Measurements from ENCODE around the gene MANEA. TPM values are rescaled to one million over a fixed set of nuclear protein-coding genes. Genes with fewer than 3 reads are reported as not detected.
"Not testable (repeated sequence)": the region's sequence is repeated elsewhere in the genome, so short reads cannot be mapped to it uniquely, and the experiment has no call there.

Gene MANEA
- polyA plus RNA-seq, 1 donor (not counting 4 experiments of a cell fraction or from before 2014, with no cell fraction given): 10.8 TPM

DNA sequence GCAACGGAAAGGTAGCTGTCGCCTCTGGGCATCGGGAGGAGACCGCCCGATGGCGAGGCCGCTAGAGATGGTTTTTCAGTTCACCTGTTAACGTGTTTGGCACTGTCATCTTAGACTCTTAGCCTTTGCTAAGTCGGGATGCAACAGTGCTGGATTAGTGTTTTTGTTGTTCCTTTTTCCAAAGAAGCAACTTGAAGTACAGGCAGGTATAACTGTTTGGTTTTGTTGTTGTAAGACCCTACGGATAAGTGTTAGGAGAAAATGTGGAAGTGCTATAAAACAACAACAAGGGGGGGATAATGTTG lies 723 bp downstream of the MANEA start:
- peak overlapping the region; percentile 99 for H2AFZ ChIP-seq (ENCODE audit: control insufficient read depth, low read length)
- H3K27me3 ChIP-seq (ENCODE audit: control insufficient read depth, extremely low read depth, insufficient read depth, low read length): no peaks in the 10 kb centered on the region
- no peaks in the 10 kb centered on the region for H4K20me1 ChIP-seq (ENCODE audit: control insufficient read depth, extremely low read depth, insufficient read depth, low read length)
- FAIRE-seq (no peak), DNase-seq (ENCODE audit: low read depth, low spot score) (no peak)
- H3K9me3 ChIP-seq (ENCODE audit: control insufficient read depth, low read depth, low read length): no peaks in the 10 kb centered on the region
- peak overlapping the region; percentile 82 to 98 (median 94) for H3K4me3 ChIP-seq (ENCODE audit: control insufficient read depth in 2 of 3, extremely low read depth in 1 of 3, insufficient read depth in 2 of 3, low read depth in 1 of 3, low read length in 3 of 3)
- peak overlapping the region; percentile 100 for H3K4me2 ChIP-seq (ENCODE audit: control insufficient read depth, extremely low read depth, insufficient read depth, low read depth, low read length)
- H3K4me1 ChIP-seq (ENCODE audit: control insufficient read depth, extremely low read depth, insufficient read depth, low read length): peaks cover 9% of the 10 kb centered on the region
- peak overlapping the region; percentile 94 for H3K27ac ChIP-seq (ENCODE audit: control insufficient read depth, insufficient read depth, low read length)
- no peaks in the 10 kb centered on the region for H3K9me1 ChIP-seq (ENCODE audit: control insufficient read depth, extremely low read depth, insufficient read depth, low read length)
- TF ChIP-seq CTCF (optimal IDR thresholded peaks at IDR 0.05 in 1 of 3, IDR thresholded peaks at IDR 0.05 in 1 of 3, conservative IDR thresholded peaks at IDR 0.05 in 1 of 3; ENCODE audit: extremely low read depth in 1 of 3, insufficient read depth in 2 of 3, low read length in 3 of 3): no peak
- no peak for TF ChIP-seq EZH2 (IDR thresholded peaks at IDR 0.05; ENCODE audit: low read length)
- peaks cover 0 to 1% of the 10 kb centered on the region in 2 experiments for H3K36me3 ChIP-seq (ENCODE audit: control insufficient read depth in 2 of 2, extremely low read depth in 1 of 2, insufficient read depth in 2 of 2, low read length in 2 of 2)
- H3K9ac ChIP-seq (ENCODE audit: control insufficient read depth, extremely low read depth, insufficient read depth, low read length): peak overlapping the region; percentile 91
- H3K79me2 ChIP-seq (ENCODE audit: control insufficient read depth, insufficient read depth, low read length): peaks cover 17% of the 10 kb centered on the region
- dilution Hi-C loops (cut with MboI; ENCODE audit: extremely low pct_ligation_motif_present, low sequenced_read_pairs): no loop called here

- dilution Hi-C loops (cut with MboI; ENCODE audit: extremely low pct_ligation_motif_present, low sequenced_read_pairs): no loop called here
- Histone ChIP-seq H3K4me1 (ENCODE audit: control insufficient read depth, extremely low read depth, insufficient read depth, low read length) (peaks cover 9% of the 10 kb centered on the region), H3K4me3 (ENCODE audit: control insufficient read depth in 2 of 3, extremely low read depth in 1 of 3, insufficient read depth in 2 of 3, low read depth in 1 of 3, low read length in 3 of 3) (no peak overlapping the region), H3K27me3 (ENCODE audit: control insufficient read depth, extremely low read depth, insufficient read depth, low read length) (no peaks in the 10 kb centered on the region), H3K27ac (ENCODE audit: control insufficient read depth, insufficient read depth, low read length) (no peak overlapping the region), H3K9ac (ENCODE audit: control insufficient read depth, extremely low read depth, insufficient read depth, low read length) (no peak overlapping the region), H4K20me1 (ENCODE audit: control insufficient read depth, extremely low read depth, insufficient read depth, low read length) (no peaks in the 10 kb centered on the region), H3K9me3 (ENCODE audit: control insufficient read depth, low read depth, low read length) (no peaks in the 10 kb centered on the region), H3K9me1 (ENCODE audit: control insufficient read depth, extremely low read depth, insufficient read depth, low read length) (no peaks in the 10 kb centered on the region), H3K36me3 (ENCODE audit: control insufficient read depth in 2 of 2, extremely low read depth in 1 of 2, insufficient read depth in 2 of 2, low read length in 2 of 2) (peaks cover 0 to 1% of the 10 kb centered on the region in 2 experiments), H3K4me2 (ENCODE audit: control insufficient read depth, extremely low read depth, insufficient read depth, low read depth, low read length) (no peak overlapping the region), H3K79me2 (ENCODE audit: control insufficient read depth, insufficient read depth, low read length) (peaks cover 13% of the 10 kb centered on the region), H2AFZ (ENCODE audit: control insufficient read depth, low read length) (no peak overlapping the region)
- FAIRE-seq (no peak), DNase-seq (ENCODE audit: low read depth, low spot score) (no peak)
- TF ChIP-seq EZH2 (IDR thresholded peaks at IDR 0.05; ENCODE audit: low read length) (no peak), CTCF (optimal IDR thresholded peaks at IDR 0.05 in 1 of 3, IDR thresholded peaks at IDR 0.05 in 1 of 3, conservative IDR thresholded peaks at IDR 0.05 in 1 of 3; ENCODE audit: extremely low read depth in 1 of 3, insufficient read depth in 2 of 3, low read length in 3 of 3) (no peak)
These were observed 3.7 kb downstream of the MANEA start for GRCh38 chr6:95581073-95581472.

DNA sequence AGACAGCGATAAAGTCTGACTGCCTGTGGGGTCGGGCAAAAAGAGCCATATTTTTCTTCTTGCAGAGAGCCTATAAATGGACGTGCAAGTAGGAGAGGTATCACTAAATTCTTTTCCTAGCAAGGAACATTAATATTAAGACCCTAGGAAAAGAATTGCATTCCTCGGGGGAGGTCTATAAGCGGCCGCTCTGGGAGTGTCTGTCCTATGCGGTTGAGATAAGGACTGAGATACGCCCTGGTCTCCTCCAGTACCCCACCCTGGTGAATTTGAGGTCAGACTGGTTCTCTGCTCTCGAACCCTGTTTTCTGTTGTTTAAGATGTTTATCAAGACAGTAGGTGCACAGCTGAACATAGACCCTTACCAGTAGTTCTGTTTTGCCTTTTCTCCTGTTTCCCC lies 6.9 kb downstream of the MANEA start:
- H3K36me3 ChIP-seq (ENCODE audit: control insufficient read depth in 2 of 2, extremely low read depth in 1 of 2, insufficient read depth in 2 of 2, low read length in 2 of 2); H3K9ac ChIP-seq (ENCODE audit: control insufficient read depth, extremely low read depth, insufficient read depth, low read length); FAIRE-seq; H3K27me3 ChIP-seq (ENCODE audit: control insufficient read depth, extremely low read depth, insufficient read depth, low read length); dilution Hi-C loops (cut with MboI; ENCODE audit: extremely low pct_ligation_motif_present, low sequenced_read_pairs); DNase-seq (ENCODE audit: low read depth, low spot score); H2AFZ ChIP-seq (ENCODE audit: control insufficient read depth, low read length); H3K4me2 ChIP-seq (ENCODE audit: control insufficient read depth, extremely low read depth, insufficient read depth, low read depth, low read length); H4K20me1 ChIP-seq (ENCODE audit: control insufficient read depth, extremely low read depth, insufficient read depth, low read length); H3K79me2 ChIP-seq (ENCODE audit: control insufficient read depth, insufficient read depth, low read length); H3K4me1 ChIP-seq (ENCODE audit: control insufficient read depth, extremely low read depth, insufficient read depth, low read length); H3K4me3 ChIP-seq (ENCODE audit: control insufficient read depth in 2 of 3, extremely low read depth in 1 of 3, insufficient read depth in 2 of 3, low read depth in 1 of 3, low read length in 3 of 3); H3K9me1 ChIP-seq (ENCODE audit: control insufficient read depth, extremely low read depth, insufficient read depth, low read length); H3K27ac ChIP-seq (ENCODE audit: control insufficient read depth, insufficient read depth, low read length); H3K9me3 ChIP-seq (ENCODE audit: control insufficient read depth, low read depth, low read length): not testable (repeated sequence)

Measured in keratinocyte (primary cell).